Mesendoderm (in vitro differentiated cells): ENCODE data around the gene IQSEC1.

Source experiments
- DNase-seq: peaks from one replicate; pipeline ENCODE4 v3.0.0; 2013
- H2AK5ac ChIP-seq: 2 replicates; pipeline ENCODE4 v1.6.1; 2013; ENCODE audit warnings: low read length, inconsistent platforms
- H2BK120ac ChIP-seq: 2 replicates; pipeline ENCODE4 v1.6.1; 2013; ENCODE audit warnings: low read depth, mild to moderate bottlenecking, low read length, moderate library complexity, mixed read lengths
- H2BK15ac ChIP-seq: replicated peaks from 2 replicates; pipeline ENCODE4 v1.6.1; 2013; ENCODE audit warnings: low read depth, mild to moderate bottlenecking, moderate library complexity
- H2BK5ac ChIP-seq: 2 replicates; pipeline ENCODE4 v1.6.1; 2013; ENCODE audit warnings: low read length, inconsistent platforms
- H3K18ac ChIP-seq: 2 replicates; pipeline ENCODE4 v1.6.1; 2013; ENCODE audit warnings: mild to moderate bottlenecking, low read length, mixed read lengths
- H3K23ac ChIP-seq: one replicate; pipeline ENCODE4 v1.6.1; 2013; ENCODE audit warnings: low read length
- H3K27ac ChIP-seq: 2 replicates; pipeline ENCODE4 v1.5.1; 2013; ENCODE audit warnings: low read depth, mild to moderate bottlenecking, inconsistent platforms, low read length, moderate library complexity
- H3K27me3 ChIP-seq: 2 replicates; pipeline ENCODE4 v1.6.1; 2013; ENCODE audit warnings: low read length, control low read depth, mild to moderate bottlenecking, inconsistent platforms; ENCODE audit not compliant: insufficient read depth, poor library complexity
- H3K36me3 ChIP-seq: 2 replicates; pipeline ENCODE4 v1.6.1; 2013; ENCODE audit warnings: low read length, inconsistent platforms; ENCODE audit not compliant: control insufficient read depth, insufficient read depth
- H3K4ac ChIP-seq: one replicate; pipeline ENCODE4 v1.6.1; 2013; ENCODE audit warnings: low read depth, mild to moderate bottlenecking, low read length, moderate library complexity
- H3K4me1 ChIP-seq: 2 replicates; pipeline ENCODE4 v1.6.1; 2013; ENCODE audit warnings: low read depth, low read length, inconsistent platforms; ENCODE audit not compliant: control insufficient read depth
- H3K4me2 ChIP-seq: 2 replicates; pipeline ENCODE4 v1.6.1; 2013; ENCODE audit warnings: low read length
- H3K4me3 ChIP-seq: 2 replicates; pipeline ENCODE4 v1.5.1; 2013; ENCODE audit warnings: mild to moderate bottlenecking, low read length
- H3K56ac ChIP-seq: one replicate; pipeline ENCODE4 v1.6.1; 2013; ENCODE audit warnings: low read length
- H3K79me1 ChIP-seq: 2 replicates; pipeline ENCODE4 v1.6.1; 2013; ENCODE audit warnings: low read length, inconsistent platforms
- H3K79me2 ChIP-seq: 2 replicates; pipeline ENCODE4 v1.6.1; 2013; ENCODE audit warnings: mild to moderate bottlenecking, low read length; ENCODE audit not compliant: control insufficient read depth, insufficient read depth
- H3K9ac ChIP-seq: 2 replicates; pipeline ENCODE4 v1.6.1; 2013; ENCODE audit warnings: low read length, inconsistent platforms
- H4K5ac ChIP-seq: one replicate; pipeline ENCODE4 v1.6.1; 2013; ENCODE audit warnings: low read length
- H4K8ac ChIP-seq: one replicate; pipeline ENCODE4 v1.6.1; 2013; ENCODE audit warnings: low read depth, mild to moderate bottlenecking, control low read depth, low read length, moderate library complexity
- WGBS: extraction: QIAGEN DNeasy Blood & Tissue Kit; methylation state at CpG from one replicate; pipeline ENCODE4 v1.1.7; 2013; ENCODE audit warnings: low lambda C conversion rate, missing lambda C conversion rate; ENCODE audit not compliant: insufficient coverage; ENCODE audit errors: extremely low coverage; 5-methylcytosine and 5-hydroxymethylcytosine counted together

Gene IQSEC1

GRCh38 chr3:12922881-12923431, 150.3 kb downstream of the IQSEC1 start:
- WGBS: no CpG with 5 or more reads among the region's 11 CpGs
- H3K4ac ChIP-seq: no peak overlapping the region
- no peak overlapping the region for H2BK15ac ChIP-seq
- no peak overlapping the region for H2BK120ac ChIP-seq
- H2BK5ac ChIP-seq: no peak overlapping the region
- no peak overlapping the region for H3K23ac ChIP-seq
- no peaks in the 10 kb centered on the region for H3K36me3 ChIP-seq
- H3K18ac ChIP-seq: no peak overlapping the region
- H4K5ac ChIP-seq: no peak overlapping the region
- H3K56ac ChIP-seq: no peak overlapping the region
- H3K27ac ChIP-seq: no peak overlapping the region
- no peak overlapping the region for H3K9ac ChIP-seq
- H3K79me2 ChIP-seq: no peaks in the 10 kb centered on the region
- no peak overlapping the region for H2AK5ac ChIP-seq
- H3K4me3 ChIP-seq: no peak overlapping the region
- H4K8ac ChIP-seq: no peak overlapping the region
- DNase-seq: no peak
- no peaks in the 10 kb centered on the region for H3K27me3 ChIP-seq
- no peak overlapping the region for H3K4me2 ChIP-seq
- H3K79me1 ChIP-seq: no peaks in the 10 kb centered on the region
- no peaks in the 10 kb centered on the region for H3K4me1 ChIP-seq

GRCh38 chr3:12922306-12922705, 150.9 kb downstream of the IQSEC1 start:
- Histone ChIP-seq H3K18ac (no peak overlapping the region), H3K9ac (no peak overlapping the region), H2BK5ac (no peak overlapping the region), H3K4ac (no peak overlapping the region), H3K4me1 (no peaks in the 10 kb centered on the region), H3K36me3 (no peaks in the 10 kb centered on the region), H2BK15ac (no peak overlapping the region), H3K27me3 (no peaks in the 10 kb centered on the region), H3K4me3 (no peak overlapping the region), H2BK120ac (no peak overlapping the region), H3K23ac (no peak overlapping the region), H2AK5ac (no peak overlapping the region), H3K4me2 (no peak overlapping the region), H3K27ac (no peak overlapping the region), H4K5ac (no peak overlapping the region), H3K79me1 (no peaks in the 10 kb centered on the region), H4K8ac (no peak overlapping the region), H3K79me2 (no peaks in the 10 kb centered on the region), H3K56ac (no peak overlapping the region)
- no peak for DNase-seq
- no CpG with 5 or more reads among the region's 7 CpGs for WGBS

- WGBS: no CpG with 5 or more reads among the region's 8 CpGs
- H3K4me3 ChIP-seq: no peak overlapping the region
- no peak overlapping the region for H3K18ac ChIP-seq
- no peaks in the 10 kb centered on the region for H3K4me1 ChIP-seq
- H3K79me1 ChIP-seq: no peaks in the 10 kb centered on the region
- no peaks in the 10 kb centered on the region for H3K79me2 ChIP-seq
- no peaks in the 10 kb centered on the region for H3K27me3 ChIP-seq
- no peak overlapping the region for H3K4ac ChIP-seq
- H3K4me2 ChIP-seq: no peak overlapping the region
- H2BK5ac ChIP-seq: no peak overlapping the region
- H3K9ac ChIP-seq: no peak overlapping the region
- H2BK120ac ChIP-seq: no peak overlapping the region
- no peak overlapping the region for H3K27ac ChIP-seq
- H3K23ac ChIP-seq: no peak overlapping the region
- no peak overlapping the region for H2AK5ac ChIP-seq
- H2BK15ac ChIP-seq: no peak overlapping the region
- H4K8ac ChIP-seq: no peak overlapping the region
- no peak overlapping the region for H3K56ac ChIP-seq
- no peaks in the 10 kb centered on the region for H3K36me3 ChIP-seq
- no peak overlapping the region for H4K5ac ChIP-seq
- DNase-seq: no peak
These were observed 151.5 kb downstream of the IQSEC1 start for GRCh38 chr3:12921736-12922135.

- no peak overlapping the region for H2BK120ac ChIP-seq
- no CpG with 5 or more reads among the region's 9 CpGs for WGBS
- no peaks in the 10 kb centered on the region for H3K4me1 ChIP-seq
These were observed 152.3 kb downstream of the IQSEC1 start for GRCh38 chr3:12920967-12921366.

GRCh38 chr3:12919205-12919604, 154.0 kb downstream of the IQSEC1 start:
- H3K9ac ChIP-seq: no peak overlapping the region
- H3K79me2 ChIP-seq: no peaks in the 10 kb centered on the region
- no CpG with 5 or more reads among the region's 10 CpGs for WGBS
- H3K27ac ChIP-seq: no peak overlapping the region
- no peak overlapping the region for H3K4ac ChIP-seq
- H3K79me1 ChIP-seq: no peaks in the 10 kb centered on the region
- no peak overlapping the region for H3K4me3 ChIP-seq
- H2BK5ac ChIP-seq: no peak overlapping the region
- no peak overlapping the region for H3K4me2 ChIP-seq
- H2BK15ac ChIP-seq: no peak overlapping the region
- H3K56ac ChIP-seq: no peak overlapping the region
- no peaks in the 10 kb centered on the region for H3K36me3 ChIP-seq
- H3K23ac ChIP-seq: no peak overlapping the region
- H4K8ac ChIP-seq: no peak overlapping the region
- H3K18ac ChIP-seq: no peak overlapping the region
- no peak overlapping the region for H2AK5ac ChIP-seq
- no peaks in the 10 kb centered on the region for H3K27me3 ChIP-seq
- H3K4me1 ChIP-seq: no peaks in the 10 kb centered on the region
- no peak overlapping the region for H4K5ac ChIP-seq
- H2BK120ac ChIP-seq: no peak overlapping the region
- no peak for DNase-seq

More at GRCh38 chr3:12920967-12921366, 152.3 kb downstream of the IQSEC1 start:
- Histone ChIP-seq H2BK5ac (no peak overlapping the region), H3K4me3 (no peak overlapping the region), H2BK15ac (no peak overlapping the region), H3K79me1 (no peaks in the 10 kb centered on the region), H2AK5ac (no peak overlapping the region), H3K27me3 (no peaks in the 10 kb centered on the region), H3K36me3 (no peaks in the 10 kb centered on the region), H3K9ac (no peak overlapping the region), H4K5ac (no peak overlapping the region), H3K4ac (no peak overlapping the region), H3K18ac (no peak overlapping the region), H3K27ac (no peak overlapping the region), H3K79me2 (no peaks in the 10 kb centered on the region), H3K4me2 (no peak overlapping the region), H3K23ac (no peak overlapping the region), H4K8ac (no peak overlapping the region), H3K56ac (no peak overlapping the region)
- no peak for DNase-seq

- DNase-seq: no peak
- Histone ChIP-seq H2BK5ac (no peak overlapping the region), H3K79me1 (no peaks in the 10 kb centered on the region), H3K27me3 (no peaks in the 10 kb centered on the region), H2AK5ac (no peak overlapping the region), H3K56ac (no peak overlapping the region), H2BK15ac (no peak overlapping the region), H3K4ac (no peak overlapping the region), H3K9ac (no peak overlapping the region), H3K4me1 (no peaks in the 10 kb centered on the region), H3K18ac (no peak overlapping the region), H3K23ac (no peak overlapping the region), H3K4me3 (no peak overlapping the region), H4K8ac (no peak overlapping the region), H3K4me2 (no peak overlapping the region), H2BK120ac (no peak overlapping the region), H3K79me2 (no peaks in the 10 kb centered on the region), H3K36me3 (no peaks in the 10 kb centered on the region), H3K27ac (no peak overlapping the region), H4K5ac (no peak overlapping the region)
- no CpG with 5 or more reads among the region's 3 CpGs for WGBS
These were observed 155.0 kb downstream of the IQSEC1 start for GRCh38 chr3:12918231-12918630.
